Activated naive CD4-positive, alpha-beta T cell treated with anti-CD3 and anti-CD28 coated beads, Interleukin-2, amount 50 U/mL, for 72 hours (primary cell): ENCODE results near the gene SMARCA2. TPM values are rescaled to one million over a fixed set of nuclear protein-coding genes. Genes with fewer than 3 reads are reported as not detected.

Experiments used
- ATAC-seq, 2 donors: fragments of 150-1000 bp; cut with Tn5 transposase; 2 replicates each; pipeline ENCODE4 v1.10.0; 2021; ENCODE audit warnings: mild to moderate bottlenecking in 2 of 2, moderate library complexity in 2 of 2
- DNase-seq, 2 donors: peaks; one replicate each; pipeline ENCODE4 v3.0.0; 2021 to 2022; ENCODE audit warnings: low spot score in 2 of 2
- H3K27ac Mint-ChIP-seq, 2 donors: one replicate each; pipeline ENCODE4 v1.8.0; 2022; ENCODE audit warnings: mild to moderate bottlenecking in 2 of 2, mixed read lengths in 2 of 2
- H3K36me3 Mint-ChIP-seq, 2 donors: one replicate each; pipeline ENCODE4 v1.8.0; 2022; ENCODE audit warnings: mixed read lengths in 2 of 2
- H3K9me3 Mint-ChIP-seq, 2 donors: one replicate each; pipeline ENCODE4 v1.8.0; 2022; ENCODE audit warnings: mixed read lengths in 2 of 2
- total RNA-seq, 2 donors: library from RNA; stranded (reverse); gene quantifications; one replicate each; pipeline ENCODE4 v1.2.3, GENCODE V29; 2022

SMARCA2 gene
- 100 to 1,000 TPM; 103 to 137 TPM for total RNA-seq

GRCh38 chr9:2014696-2015580 is at the start of gene SMARCA2:
TSS of gene SMARCA2 (plus strand) at chr9:2015347. CDS start at chr9:2029023, 13,676 bp downstream.
- H3K27ac Mint-ChIP-seq = peak within 1 kb of the TSS; percentile 98 to 99
- peak; percentile 82 to 85 for ATAC-seq
- no peaks in the 10 kb centered on the region for H3K9me3 Mint-ChIP-seq
- H3K36me3 Mint-ChIP-seq = peaks cover 13 to 19% of the 10 kb centered on the region in 2 donors
- peak; percentile 96 to 97 for DNase-seq

DNA sequence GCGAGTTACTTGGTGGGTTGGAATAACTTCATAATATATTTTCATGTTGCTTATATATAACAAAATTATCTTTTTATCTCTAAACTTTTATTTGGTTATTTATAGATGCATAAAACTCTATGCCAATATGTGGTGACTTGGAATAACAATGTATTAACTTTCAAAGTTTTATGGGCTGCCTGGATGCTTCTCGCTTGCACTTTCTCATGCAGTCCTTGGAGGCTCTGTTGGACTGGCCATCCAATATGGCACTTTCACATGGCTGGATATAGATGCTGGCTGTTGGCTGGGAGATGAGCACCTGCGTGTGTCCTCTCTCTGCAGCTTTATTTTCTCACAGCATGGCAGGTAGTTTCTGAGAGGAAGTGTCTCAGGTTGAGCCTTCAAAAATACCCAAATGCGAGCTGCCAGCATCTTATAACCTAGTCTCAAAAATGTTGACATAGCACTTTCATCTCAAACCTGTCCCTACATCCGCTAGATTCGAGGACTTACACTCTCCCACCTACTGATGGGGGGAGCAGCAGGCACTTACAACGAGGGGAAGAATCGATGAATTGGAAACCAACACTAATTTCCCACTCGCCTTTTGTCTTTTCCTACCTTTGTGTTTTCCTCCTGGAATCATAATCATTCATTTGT is 48.3 kb upstream of the SMARCA2 start:
- DNase-seq (no peak), ATAC-seq (no peak)
- Mint-ChIP-seq H3K36me3 (peaks cover 0 to 5% of the 10 kb centered on the region in 2 donors), H3K9me3 (peaks cover 0 to 7% of the 10 kb centered on the region in 2 donors), H3K27ac (no peak overlapping the region)

DNA sequence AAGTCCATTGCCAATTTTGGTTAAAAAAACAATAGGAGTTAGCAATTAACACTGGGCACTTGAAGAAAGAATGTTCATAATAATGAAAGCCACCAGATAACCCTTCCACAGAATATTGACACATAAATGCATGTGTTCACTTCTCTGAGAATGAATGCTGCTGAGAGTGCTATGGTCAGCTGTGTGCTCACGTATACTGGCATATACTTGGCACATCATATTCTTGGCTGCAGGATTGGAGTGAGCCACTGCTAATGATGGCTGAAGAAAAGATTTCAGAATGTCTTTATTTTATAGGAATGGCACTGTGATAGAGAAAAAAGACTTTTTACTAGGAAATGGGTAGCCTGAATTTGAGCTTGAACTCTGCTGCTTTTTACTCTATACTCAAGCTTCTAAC is 46.0 kb upstream of the SMARCA2 start:
- H3K27ac Mint-ChIP-seq = no peak overlapping the region
- H3K9me3 Mint-ChIP-seq = peaks cover 0 to 14% of the 10 kb centered on the region in 2 donors
- ATAC-seq = no peak
- DNase-seq = no peak
- H3K36me3 Mint-ChIP-seq = peaks cover 0 to 17% of the 10 kb centered on the region in 2 donors

GRCh38 chr9:1969898-1970297 is 45.2 kb upstream of the SMARCA2 start:
- ATAC-seq (no peak), DNase-seq (no peak)
- Mint-ChIP-seq H3K27ac (no peak overlapping the region), H3K9me3 (peaks cover 0 to 14% of the 10 kb centered on the region in 2 donors), H3K36me3 (peaks cover 0 to 17% of the 10 kb centered on the region in 2 donors)

GRCh38 chr9:1972672-1973071 is 42.5 kb upstream of the SMARCA2 start:
- DNase-seq (no peak), ATAC-seq (no peak)
- no peak overlapping the region for H3K27ac Mint-ChIP-seq
- peaks cover 0 to 17% of the 10 kb centered on the region in 2 donors for H3K36me3 Mint-ChIP-seq
- peaks cover 0 to 14% of the 10 kb centered on the region in 2 donors for H3K9me3 Mint-ChIP-seq

DNA sequence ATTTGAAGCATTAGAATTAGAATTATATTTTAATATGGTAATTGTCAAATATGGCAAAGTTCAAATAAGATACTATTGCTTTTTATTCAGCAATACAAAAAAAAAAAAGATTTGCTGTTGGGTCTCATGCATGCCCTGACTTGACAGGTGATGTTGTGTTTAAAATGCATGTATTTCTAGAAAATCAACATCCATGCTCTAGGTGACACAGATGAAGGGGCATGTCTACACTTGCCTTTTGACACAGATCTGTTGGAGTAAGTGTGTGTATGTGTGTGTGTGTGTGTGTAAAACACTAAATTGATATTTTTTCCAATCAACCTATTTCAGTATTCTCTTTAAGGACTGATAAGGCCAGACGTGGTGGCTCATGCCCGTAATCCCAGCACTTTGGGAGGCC is 38.1 kb upstream of the SMARCA2 start:
- DNase-seq = no peak
- no peak for ATAC-seq
- Mint-ChIP-seq H3K36me3 (peaks cover 0 to 11% of the 10 kb centered on the region in 2 donors), H3K27ac (no peak overlapping the region), H3K9me3 (peaks cover 0 to 7% of the 10 kb centered on the region in 2 donors)

DNA sequence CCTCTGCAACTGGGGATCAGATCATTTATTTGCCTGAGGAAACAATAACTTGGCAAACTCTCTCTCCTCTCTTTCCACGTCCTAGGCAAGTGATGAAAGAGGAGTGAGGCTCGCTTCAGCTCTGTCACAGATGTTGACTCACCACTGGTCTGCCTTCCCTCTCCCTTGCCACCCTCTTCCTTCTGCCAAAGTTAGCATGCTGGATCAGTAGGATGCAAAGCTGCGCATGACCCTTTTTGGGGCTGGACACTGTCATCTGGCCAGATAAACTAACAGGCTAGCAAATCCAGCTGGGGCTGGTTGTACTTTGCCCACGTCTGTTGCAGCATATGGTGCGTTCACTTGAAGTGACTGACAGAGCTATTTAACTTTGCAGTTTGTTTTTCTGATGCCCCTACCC is 36.2 kb upstream of the SMARCA2 start:
- Mint-ChIP-seq H3K27ac (no peak overlapping the region), H3K9me3 (no peaks in the 10 kb centered on the region), H3K36me3 (no peaks in the 10 kb centered on the region)
- ATAC-seq = no peak
- no peak for DNase-seq

DNA sequence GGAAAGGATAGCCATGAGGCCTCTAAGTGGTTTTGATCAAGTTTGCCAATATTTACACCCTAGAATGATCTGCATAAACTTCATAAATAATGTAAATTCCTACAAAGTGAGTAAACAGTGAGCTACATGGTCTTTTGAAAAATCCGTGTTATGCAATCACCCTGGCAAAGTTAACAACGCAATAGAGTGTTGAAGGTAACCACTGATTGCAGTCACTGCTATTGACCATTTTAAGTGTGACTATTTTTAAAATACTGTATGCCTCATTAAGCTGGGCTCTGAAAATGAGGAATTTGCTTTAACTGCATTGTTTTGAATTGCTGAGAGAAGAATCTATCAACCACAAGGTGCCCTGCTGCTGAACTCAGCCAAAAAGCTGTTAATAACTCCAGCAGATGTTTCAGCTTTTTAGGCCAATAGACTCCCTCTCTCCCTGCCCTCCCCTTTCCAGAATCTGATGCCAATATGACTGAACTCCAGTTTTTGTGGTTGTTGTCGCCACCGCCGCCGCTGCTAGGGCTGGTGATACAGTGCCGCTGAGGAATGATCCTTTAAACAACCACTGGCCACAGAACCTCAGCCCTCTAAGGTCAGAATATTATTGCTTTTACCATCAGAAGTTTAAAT is 35.3 kb upstream of the SMARCA2 start:
- DNase-seq (no peak), ATAC-seq (no peak)
- Mint-ChIP-seq H3K9me3 (no peaks in the 10 kb centered on the region), H3K27ac (no peak overlapping the region), H3K36me3 (no peaks in the 10 kb centered on the region)

DNA sequence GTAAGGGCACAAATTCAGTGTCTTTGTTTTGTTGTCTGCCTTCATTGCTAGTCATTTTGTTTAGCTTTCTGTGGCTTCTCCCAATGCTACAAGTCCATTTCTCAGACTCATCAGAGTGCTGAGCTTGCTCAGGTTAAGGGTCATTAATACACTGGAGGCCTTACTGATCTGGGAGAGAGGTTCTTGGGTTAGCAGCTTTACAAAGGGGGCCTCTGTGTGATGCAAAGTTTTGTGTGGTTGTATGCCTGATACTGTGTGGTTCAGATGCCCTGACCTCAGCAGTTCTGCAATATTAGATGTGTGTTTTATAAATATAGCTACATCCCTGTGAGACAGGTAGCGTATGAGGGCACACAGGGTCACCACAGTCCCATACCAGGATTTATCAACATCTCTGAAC is 34.8 kb upstream of the SMARCA2 start:
- Mint-ChIP-seq H3K27ac (no peak overlapping the region), H3K9me3 (no peaks in the 10 kb centered on the region), H3K36me3 (no peaks in the 10 kb centered on the region)
- ATAC-seq (no peak), DNase-seq (no peak)

- Mint-ChIP-seq H3K27ac (no peak overlapping the region), H3K9me3 (no peaks in the 10 kb centered on the region), H3K36me3 (no peaks in the 10 kb centered on the region)
- ATAC-seq (no peak), DNase-seq (no peak)
Observed at GRCh38 chr9:1982074-1982473, 33.1 kb upstream of the SMARCA2 start.

DNA sequence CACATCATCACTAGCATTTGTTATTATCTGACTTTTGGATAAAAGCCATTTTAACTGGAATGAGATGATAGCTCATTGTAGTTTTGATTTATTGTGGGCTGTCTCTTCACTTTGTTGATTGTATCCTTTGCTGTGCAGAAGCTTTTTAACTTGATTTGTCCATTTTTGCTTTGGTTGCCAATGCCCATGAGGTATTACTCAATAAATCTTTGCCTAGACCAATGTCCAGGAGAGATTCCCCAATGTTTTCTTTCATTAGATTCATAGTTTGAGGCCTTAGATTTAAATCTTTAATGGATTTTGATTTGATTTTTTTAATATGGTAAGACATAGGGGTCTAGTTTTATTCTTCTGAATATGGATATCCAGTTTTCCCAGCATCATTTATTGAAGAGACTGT is 28.8 kb upstream of the SMARCA2 start:
- peaks cover 0 to 4% of the 10 kb centered on the region in 2 donors for H3K9me3 Mint-ChIP-seq
- no peak overlapping the region for H3K27ac Mint-ChIP-seq
- ATAC-seq (no peak), DNase-seq (no peak)
- no peaks in the 10 kb centered on the region for H3K36me3 Mint-ChIP-seq

GRCh38 chr9:1989500-1989899 is 25.6 kb upstream of the SMARCA2 start:
- Mint-ChIP-seq H3K9me3 (peaks cover 0 to 4% of the 10 kb centered on the region in 2 donors), H3K27ac (no peak overlapping the region), H3K36me3 (no peaks in the 10 kb centered on the region)
- DNase-seq (no peak), ATAC-seq (no peak)

- ATAC-seq = no peak
- Mint-ChIP-seq H3K36me3 (no peaks in the 10 kb centered on the region), H3K27ac (no peak overlapping the region), H3K9me3 (no peaks in the 10 kb centered on the region)
- no peak for DNase-seq
Observed at GRCh38 chr9:1994180-1994579, 21.0 kb upstream of the SMARCA2 start.

- no peak for ATAC-seq
- Mint-ChIP-seq H3K27ac (no peak overlapping the region), H3K9me3 (no peaks in the 10 kb centered on the region), H3K36me3 (no peaks in the 10 kb centered on the region)
- no peak for DNase-seq
Observed at GRCh38 chr9:1995084-1995483, 20.1 kb upstream of the SMARCA2 start.

DNA sequence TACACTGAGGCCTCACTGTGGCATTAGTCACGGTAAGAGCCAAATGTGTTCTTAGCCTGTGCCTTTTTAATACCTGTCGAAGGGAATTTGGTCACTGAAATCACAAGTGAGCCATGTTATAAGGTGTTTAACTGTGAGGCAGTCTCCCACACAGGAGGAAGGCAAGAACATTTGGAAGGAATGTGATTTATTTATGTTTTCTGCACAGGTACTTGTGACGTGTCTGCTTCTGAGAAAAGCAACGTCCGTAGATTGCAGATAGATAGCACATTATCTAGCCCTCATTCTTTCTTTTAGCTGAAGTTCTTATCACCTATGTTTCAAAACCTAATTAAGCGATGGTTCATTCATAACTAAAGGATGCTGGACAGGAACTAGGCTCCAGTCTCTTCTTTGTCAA is 19.0 kb upstream of the SMARCA2 start:
- H3K9me3 Mint-ChIP-seq = peaks cover 0 to 3% of the 10 kb centered on the region in 2 donors
- no peak overlapping the region for H3K27ac Mint-ChIP-seq
- DNase-seq (no peak), ATAC-seq (no peak)
- no peaks in the 10 kb centered on the region for H3K36me3 Mint-ChIP-seq

DNA sequence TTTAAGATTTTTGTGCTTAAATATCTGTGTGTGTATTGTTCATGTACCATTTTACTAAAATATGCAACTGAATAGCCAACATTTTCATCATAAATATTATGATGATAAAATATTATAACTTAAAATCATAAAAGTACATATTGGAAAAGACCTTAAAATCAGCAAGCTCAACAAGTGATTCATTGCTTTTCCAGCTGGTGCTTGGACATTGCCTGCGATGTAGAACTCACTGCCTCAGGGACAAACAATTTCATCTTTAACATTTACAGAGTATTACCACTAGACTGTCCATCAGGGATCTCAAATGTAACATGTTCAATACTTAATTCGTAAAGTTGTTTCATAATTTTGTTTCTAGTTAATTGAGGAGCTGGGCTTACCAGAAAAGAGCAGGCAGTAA is 17.5 kb upstream of the SMARCA2 start:
- H3K27ac Mint-ChIP-seq = no peak overlapping the region
- DNase-seq (no peak), ATAC-seq (no peak)
- no peaks in the 10 kb centered on the region for H3K36me3 Mint-ChIP-seq
- peaks cover 0 to 3% of the 10 kb centered on the region in 2 donors for H3K9me3 Mint-ChIP-seq

DNA sequence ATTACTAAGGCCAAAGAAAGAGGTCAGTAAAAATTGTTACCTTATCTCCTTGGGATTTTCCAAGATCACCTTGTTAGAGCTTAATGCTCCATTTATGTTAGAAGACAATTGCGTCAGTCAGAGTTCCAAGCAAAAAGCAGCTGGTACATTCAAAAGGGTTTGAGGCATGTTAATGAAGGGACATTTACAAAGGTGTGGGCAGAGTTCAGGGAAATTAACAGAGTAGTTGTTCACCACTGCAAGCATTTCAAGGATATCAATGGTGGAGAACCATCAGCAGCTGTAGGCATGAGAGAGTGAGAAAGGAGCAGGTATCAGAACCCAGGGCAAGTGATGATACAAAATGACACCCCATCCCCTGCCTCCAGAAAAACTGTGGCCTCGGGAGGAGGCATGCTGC is 17.0 kb upstream of the SMARCA2 start:
- peaks cover 0 to 3% of the 10 kb centered on the region in 2 donors for H3K9me3 Mint-ChIP-seq
- ATAC-seq = no peak
- no peak overlapping the region for H3K27ac Mint-ChIP-seq
- no peaks in the 10 kb centered on the region for H3K36me3 Mint-ChIP-seq
- DNase-seq = no peak
